Fibroblast of lung (primary cell): ENCODE results near the gene GPSM1.

ENCODE experiments used
- EZH2 ChIP-seq: IDR thresholded peaks from 2 replicates; pipeline ENCODE4 v1.5.1; 2012; ENCODE audit warnings: low read length, control low read depth, mild to moderate bottlenecking; ENCODE audit errors: missing control alignments
- TF ChIP-seq, protein P1 (sequence below), 2 donors: IDR thresholded peaks in 1 of 2; conservative IDR thresholded peaks in 1 of 2; 1 replicate in 1 of 2; 2 replicates in 1 of 2; pipeline ENCODE4 v1.5.1; 2011 to 2012; ENCODE audit warnings: low read length in 2 of 2, control low read depth in 1 of 2, inconsistent platforms in 1 of 2, low read depth in 1 of 2, mild to moderate bottlenecking in 1 of 2

DNA sequence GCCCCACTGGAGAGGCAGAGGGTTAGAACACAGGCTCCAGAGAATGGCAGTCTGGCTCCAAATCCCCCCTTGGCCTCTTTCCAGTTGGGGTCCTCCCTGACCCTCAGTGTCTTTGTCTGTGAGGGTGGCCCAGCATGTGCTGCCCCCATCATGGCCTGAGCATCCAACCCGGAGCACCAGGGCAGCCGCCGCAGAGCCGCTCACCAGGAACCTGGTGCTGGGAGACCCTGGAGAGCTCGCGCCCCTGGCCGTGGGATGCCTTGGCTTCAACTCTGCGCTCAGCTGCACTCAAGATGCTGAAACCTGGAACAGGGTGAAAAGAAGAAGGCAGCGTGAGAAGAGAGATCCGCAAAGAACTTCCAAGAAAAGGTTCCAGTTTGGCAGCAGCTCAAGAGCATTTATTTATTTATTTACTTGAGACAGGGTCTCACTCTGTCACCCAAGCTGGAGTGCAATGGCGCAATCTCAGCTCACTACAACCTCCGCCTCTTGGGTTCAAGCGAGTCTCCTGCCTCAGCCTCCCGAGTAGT is 27.3 kb upstream of the GPSM1 start:
- TF ChIP-seq, protein P1, sequence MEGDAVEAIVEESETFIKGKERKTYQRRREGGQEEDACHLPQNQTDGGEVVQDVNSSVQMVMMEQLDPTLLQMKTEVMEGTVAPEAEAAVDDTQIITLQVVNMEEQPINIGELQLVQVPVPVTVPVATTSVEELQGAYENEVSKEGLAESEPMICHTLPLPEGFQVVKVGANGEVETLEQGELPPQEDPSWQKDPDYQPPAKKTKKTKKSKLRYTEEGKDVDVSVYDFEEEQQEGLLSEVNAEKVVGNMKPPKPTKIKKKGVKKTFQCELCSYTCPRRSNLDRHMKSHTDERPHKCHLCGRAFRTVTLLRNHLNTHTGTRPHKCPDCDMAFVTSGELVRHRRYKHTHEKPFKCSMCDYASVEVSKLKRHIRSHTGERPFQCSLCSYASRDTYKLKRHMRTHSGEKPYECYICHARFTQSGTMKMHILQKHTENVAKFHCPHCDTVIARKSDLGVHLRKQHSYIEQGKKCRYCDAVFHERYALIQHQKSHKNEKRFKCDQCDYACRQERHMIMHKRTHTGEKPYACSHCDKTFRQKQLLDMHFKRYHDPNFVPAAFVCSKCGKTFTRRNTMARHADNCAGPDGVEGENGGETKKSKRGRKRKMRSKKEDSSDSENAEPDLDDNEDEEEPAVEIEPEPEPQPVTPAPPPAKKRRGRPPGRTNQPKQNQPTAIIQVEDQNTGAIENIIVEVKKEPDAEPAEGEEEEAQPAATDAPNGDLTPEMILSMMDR (conservative IDR thresholded peaks at IDR 0.05 in 1 of 2, IDR thresholded peaks at IDR 0.05 in 1 of 2; ENCODE audit: low read depth in 1 of 2, low read length in 2 of 2), result no peak
- no peak for TF ChIP-seq EZH2
